Stimulated activated naive CD8-positive, alpha-beta T cell treated with anti-CD3 and anti-CD28 coated beads, Interleukin-15, amount 100 ng/mL, for 72 hours (primary cell): ENCODE data around the gene MDM1.

ENCODE experiments used
- ATAC-seq: fragments of 150-1000 bp; cut with Tn5 transposase; 2 replicates; pipeline ENCODE4 v1.10.0; 2021; ENCODE audit warnings: mild to moderate bottlenecking, moderate library complexity
- DNase-seq, 2 donors: peaks; one replicate each; pipeline ENCODE4 v3.0.0; 2021 to 2022
- H3K27ac Mint-ChIP-seq, 2 donors: one replicate each; pipeline ENCODE4 v1.8.0; 2022; ENCODE audit warnings: mild to moderate bottlenecking in 2 of 2, mixed read lengths in 2 of 2, moderate library complexity in 2 of 2
- H3K27me3 Mint-ChIP-seq: one replicate; pipeline ENCODE4 v1.8.0; 2022; ENCODE audit warnings: mixed read lengths
- H3K4me1 Mint-ChIP-seq: one replicate; pipeline ENCODE4 v1.8.0; 2022; ENCODE audit warnings: mild to moderate bottlenecking, mixed read lengths
- H3K4me3 Mint-ChIP-seq, 2 donors: one replicate each; pipeline ENCODE4 v1.8.0; 2022; ENCODE audit warnings: mild to moderate bottlenecking in 2 of 2, mixed read lengths in 2 of 2, moderate library complexity in 1 of 2
- H3K9me3 Mint-ChIP-seq, 2 donors: one replicate each; pipeline ENCODE4 v1.8.0; 2022; ENCODE audit warnings: mixed read lengths in 2 of 2

MDM1 gene

GRCh38 chr12:68331869-68332727 lies at the start of gene MDM1:
MDM1 (minus strand) TSS chr12:68332362; CDS start chr12:68332245, 117 bp downstream.
- Mint-ChIP-seq H3K4me3 (peak within 1 kb of the TSS; percentile 91 to 93), H3K9me3 (no peaks in the 10 kb centered on the region), H3K27me3 (no peaks in the 10 kb centered on the region), H3K4me1 (peaks cover 50% of the 10 kb centered on the region), H3K27ac (peak within 1 kb of the TSS; percentile 82 to 85)
- ATAC-seq (peak; percentile 96), DNase-seq (peak; percentile 93 to 95)

- DNase-seq, result no peak
- peaks cover 23% of the 10 kb centered on the region for H3K4me1 Mint-ChIP-seq
- ATAC-seq, result no peak
- no peaks in the 10 kb centered on the region for H3K27me3 Mint-ChIP-seq
- H3K4me3 Mint-ChIP-seq, result no peak overlapping the region
- H3K9me3 Mint-ChIP-seq, result peaks cover 8 to 12% of the 10 kb centered on the region in 2 donors
- H3K27ac Mint-ChIP-seq, result no peak overlapping the region
Measured at GRCh38 chr12:68381476-68382219, 49.5 kb upstream of the MDM1 start.

GRCh38 chr12:68378872-68379606 lies 46.9 kb upstream of the MDM1 start:
- no peak for ATAC-seq
- Mint-ChIP-seq H3K27me3 (no peaks in the 10 kb centered on the region), H3K27ac (no peak overlapping the region), H3K4me3 (no peak overlapping the region), H3K4me1 (peaks cover 46% of the 10 kb centered on the region), H3K9me3 (peaks cover 7 to 8% of the 10 kb centered on the region in 2 donors)
- no peak for DNase-seq

- H3K27ac Mint-ChIP-seq, result no peak overlapping the region
- DNase-seq (no peak), ATAC-seq (no peak)
- H3K9me3 Mint-ChIP-seq, result no peaks in the 10 kb centered on the region
- peaks cover 51% of the 10 kb centered on the region for H3K4me1 Mint-ChIP-seq
- no peak overlapping the region for H3K4me3 Mint-ChIP-seq
- H3K27me3 Mint-ChIP-seq, result no peaks in the 10 kb centered on the region
Measured at GRCh38 chr12:68377881-68378280, 45.7 kb upstream of the MDM1 start.

- peaks cover 56% of the 10 kb centered on the region for H3K4me1 Mint-ChIP-seq
- no peak for DNase-seq
- H3K9me3 Mint-ChIP-seq, result no peaks in the 10 kb centered on the region
- no peaks in the 10 kb centered on the region for H3K27me3 Mint-ChIP-seq
- ATAC-seq, result no peak
- no peak overlapping the region for H3K4me3 Mint-ChIP-seq
- H3K27ac Mint-ChIP-seq, result no peak overlapping the region
Measured at GRCh38 chr12:68376901-68377300, 44.7 kb upstream of the MDM1 start.

- H3K27me3 Mint-ChIP-seq, result no peaks in the 10 kb centered on the region
- H3K9me3 Mint-ChIP-seq, result no peaks in the 10 kb centered on the region
- no peak for DNase-seq
- H3K4me1 Mint-ChIP-seq, result peaks cover 56% of the 10 kb centered on the region
- peak overlapping the region; percentile 5 to 77 for H3K27ac Mint-ChIP-seq
- H3K4me3 Mint-ChIP-seq, result peak overlapping the region in 1 of 2 donors; percentile 27
- no peak for ATAC-seq
Measured at GRCh38 chr12:68375756-68376695, 43.9 kb upstream of the MDM1 start.

- Mint-ChIP-seq H3K27me3 (no peaks in the 10 kb centered on the region), H3K27ac (peak overlapping the region; percentile 95 to 96), H3K4me1 (peaks cover 54% of the 10 kb centered on the region), H3K4me3 (peak overlapping the region; percentile 38 to 50), H3K9me3 (no peaks in the 10 kb centered on the region)
- peak; percentile 94 for ATAC-seq
- peak; percentile 60 to 84 for DNase-seq
Measured at GRCh38 chr12:68374307-68374982, 42.3 kb upstream of the MDM1 start.

GRCh38 chr12:68370667-68371066 lies 38.5 kb upstream of the MDM1 start:
- Mint-ChIP-seq H3K27me3 (no peaks in the 10 kb centered on the region), H3K27ac (no peak overlapping the region), H3K4me1 (peaks cover 66% of the 10 kb centered on the region), H3K4me3 (no peak overlapping the region), H3K9me3 (no peaks in the 10 kb centered on the region)
- DNase-seq (no peak), ATAC-seq (no peak)

GRCh38 chr12:68370006-68370590 lies 37.9 kb upstream of the MDM1 start:
- no peak for ATAC-seq
- H3K27ac Mint-ChIP-seq, result no peak overlapping the region
- DNase-seq, result no peak
- peaks cover 61% of the 10 kb centered on the region for H3K4me1 Mint-ChIP-seq
- no peaks in the 10 kb centered on the region for H3K9me3 Mint-ChIP-seq
- no peak overlapping the region for H3K4me3 Mint-ChIP-seq
- H3K27me3 Mint-ChIP-seq, result no peaks in the 10 kb centered on the region

GRCh38 chr12:68368327-68368726 lies 36.2 kb upstream of the MDM1 start:
- H3K27me3 Mint-ChIP-seq, result no peaks in the 10 kb centered on the region
- ATAC-seq (no peak), DNase-seq (no peak)
- H3K27ac Mint-ChIP-seq, result peak overlapping the region in 1 of 2 donors; percentile 62
- H3K4me3 Mint-ChIP-seq, result no peak overlapping the region
- H3K4me1 Mint-ChIP-seq, result peaks cover 58% of the 10 kb centered on the region
- no peaks in the 10 kb centered on the region for H3K9me3 Mint-ChIP-seq

GRCh38 chr12:68367903-68368302 lies 35.7 kb upstream of the MDM1 start:
- Mint-ChIP-seq H3K4me1 (peaks cover 56% of the 10 kb centered on the region), H3K4me3 (no peak overlapping the region), H3K9me3 (no peaks in the 10 kb centered on the region), H3K27me3 (no peaks in the 10 kb centered on the region), H3K27ac (peak overlapping the region in 1 of 2 donors; percentile 62)
- DNase-seq (no peak), ATAC-seq (no peak)

GRCh38 chr12:68367116-68367515 lies 35.0 kb upstream of the MDM1 start:
- ATAC-seq (no peak), DNase-seq (no peak)
- Mint-ChIP-seq H3K9me3 (no peaks in the 10 kb centered on the region), H3K4me1 (peaks cover 50% of the 10 kb centered on the region), H3K27ac (peak overlapping the region in 1 of 2 donors; percentile 81), H3K4me3 (peak overlapping the region in 1 of 2 donors; percentile 65), H3K27me3 (no peaks in the 10 kb centered on the region)

- ATAC-seq, result peak; percentile 93
- H3K27me3 Mint-ChIP-seq, result no peaks in the 10 kb centered on the region
- H3K9me3 Mint-ChIP-seq, result no peaks in the 10 kb centered on the region
- peak overlapping the region; percentile 88 to 89 for H3K4me3 Mint-ChIP-seq
- peak overlapping the region; percentile 91 to 95 for H3K27ac Mint-ChIP-seq
- DNase-seq, result peak; percentile 84 to 97
- H3K4me1 Mint-ChIP-seq, result peaks cover 44% of the 10 kb centered on the region
Measured at GRCh38 chr12:68364893-68365725, 32.9 kb upstream of the MDM1 start.
